Measurements from ENCODE around the gene ALPP. TPM values are rescaled to one million over a fixed set of nuclear protein-coding genes. Genes with fewer than 3 reads are reported as not detected.

ALPP gene
- total RNA-seq, 1 donor from 2014 or later = not detected

GRCh38 chr2:232345251-232345650 lies 33.3 kb upstream of the ALPP start:
- Histone ChIP-seq H3K27me3 (no peaks in the 10 kb centered on the region), H3K4me1 (no peaks in the 10 kb centered on the region), H4K20me1 (ENCODE audit: low read depth) (no peaks in the 10 kb centered on the region), H3K27ac (no peak overlapping the region), H3K4me2 (no peak overlapping the region), H3K9ac (no peak overlapping the region), H3K4me3 (no peak overlapping the region), H3F3A (ENCODE audit: low read depth) (no peaks in the 10 kb centered on the region), H3K9me3 (ENCODE audit: low read depth) (no peaks in the 10 kb centered on the region), H3K79me2 (ENCODE audit: low read depth) (no peaks in the 10 kb centered on the region), H2AFZ (replicated peaks) (no peak overlapping the region), H3K36me3 (no peaks in the 10 kb centered on the region)
- Mint-ChIP-seq H3K9me3 (no peaks in the 10 kb centered on the region), H3K4me3 (no peak overlapping the region), H3K27ac (no peak overlapping the region), H3K27me3 (ENCODE audit: insufficient read depth, low read depth) (peaks cover 11% of the 10 kb centered on the region), H3K36me3 (peaks cover 2% of the 10 kb centered on the region), H3K4me1 (no peaks in the 10 kb centered on the region)
- DNase-seq (ENCODE audit: low spot score) = no peak
- TF ChIP-seq EZH2phosphoT487 (IDR thresholded peaks at IDR 0.05) = no peak
- no peak for TF ChIP-seq EZH2 (IDR thresholded peaks at IDR 0.05)
- TF ChIP-seq, protein P1, sequence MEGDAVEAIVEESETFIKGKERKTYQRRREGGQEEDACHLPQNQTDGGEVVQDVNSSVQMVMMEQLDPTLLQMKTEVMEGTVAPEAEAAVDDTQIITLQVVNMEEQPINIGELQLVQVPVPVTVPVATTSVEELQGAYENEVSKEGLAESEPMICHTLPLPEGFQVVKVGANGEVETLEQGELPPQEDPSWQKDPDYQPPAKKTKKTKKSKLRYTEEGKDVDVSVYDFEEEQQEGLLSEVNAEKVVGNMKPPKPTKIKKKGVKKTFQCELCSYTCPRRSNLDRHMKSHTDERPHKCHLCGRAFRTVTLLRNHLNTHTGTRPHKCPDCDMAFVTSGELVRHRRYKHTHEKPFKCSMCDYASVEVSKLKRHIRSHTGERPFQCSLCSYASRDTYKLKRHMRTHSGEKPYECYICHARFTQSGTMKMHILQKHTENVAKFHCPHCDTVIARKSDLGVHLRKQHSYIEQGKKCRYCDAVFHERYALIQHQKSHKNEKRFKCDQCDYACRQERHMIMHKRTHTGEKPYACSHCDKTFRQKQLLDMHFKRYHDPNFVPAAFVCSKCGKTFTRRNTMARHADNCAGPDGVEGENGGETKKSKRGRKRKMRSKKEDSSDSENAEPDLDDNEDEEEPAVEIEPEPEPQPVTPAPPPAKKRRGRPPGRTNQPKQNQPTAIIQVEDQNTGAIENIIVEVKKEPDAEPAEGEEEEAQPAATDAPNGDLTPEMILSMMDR (IDR thresholded peaks at IDR 0.05) = no peak

GRCh38 chr2:232347369-232347768 lies 31.2 kb upstream of the ALPP start:
- no peaks in the 10 kb centered on the region for H3K9me3 Mint-ChIP-seq
- Histone ChIP-seq H3K9ac (no peak overlapping the region), H3K79me2 (ENCODE audit: low read depth) (no peaks in the 10 kb centered on the region), H3K4me2 (no peak overlapping the region), H3K27ac (no peak overlapping the region), H4K20me1 (ENCODE audit: low read depth) (no peaks in the 10 kb centered on the region), H3K36me3 (no peaks in the 10 kb centered on the region), H3K4me1 (no peaks in the 10 kb centered on the region), H3K9me3 (ENCODE audit: low read depth) (no peaks in the 10 kb centered on the region), H3F3A (ENCODE audit: low read depth) (no peaks in the 10 kb centered on the region), H3K4me3 (no peak overlapping the region), H2AFZ (replicated peaks) (no peak overlapping the region), H3K27me3 (no peaks in the 10 kb centered on the region)
- no peak overlapping the region for H3K4me3 Mint-ChIP-seq
- H3K27ac Mint-ChIP-seq = no peak overlapping the region
- H3K36me3 Mint-ChIP-seq = no peaks in the 10 kb centered on the region
- no peak for DNase-seq (ENCODE audit: low spot score)
- H3K27me3 Mint-ChIP-seq (ENCODE audit: insufficient read depth, low read depth) = peaks cover 6% of the 10 kb centered on the region
- TF ChIP-seq EZH2phosphoT487 (IDR thresholded peaks at IDR 0.05) (no peak), EZH2 (IDR thresholded peaks at IDR 0.05) (no peak)
- TF ChIP-seq, protein P1 (IDR thresholded peaks at IDR 0.05) = no peak
- no peaks in the 10 kb centered on the region for H3K4me1 Mint-ChIP-seq

DNA sequence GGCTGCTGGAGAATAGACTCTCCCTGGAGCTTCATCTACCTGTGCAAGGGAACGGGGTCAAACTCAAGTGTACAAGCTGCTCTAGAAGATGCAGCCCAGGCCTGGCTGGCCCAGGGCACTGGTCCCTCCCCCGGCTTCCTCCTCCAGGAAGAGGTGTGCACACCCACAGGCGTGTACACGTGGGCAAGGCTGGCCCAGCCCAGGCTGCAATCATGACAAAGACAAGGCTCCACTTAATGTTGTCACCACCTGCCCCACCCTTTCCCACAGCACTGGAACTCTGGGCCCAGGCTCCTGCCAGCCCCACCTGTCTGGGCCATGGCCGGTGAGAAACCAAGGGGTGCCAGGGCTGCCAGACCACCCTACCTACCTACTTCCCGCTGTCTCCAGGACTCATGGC lies 29.6 kb upstream of the ALPP start:
- Histone ChIP-seq H4K20me1 (ENCODE audit: low read depth) (no peaks in the 10 kb centered on the region), H3K4me2 (no peak overlapping the region), H3K9me3 (ENCODE audit: low read depth) (no peaks in the 10 kb centered on the region), H3K4me3 (no peak overlapping the region), H2AFZ (replicated peaks) (no peak overlapping the region), H3F3A (ENCODE audit: low read depth) (no peaks in the 10 kb centered on the region), H3K27ac (no peak overlapping the region), H3K27me3 (no peaks in the 10 kb centered on the region), H3K79me2 (ENCODE audit: low read depth) (no peaks in the 10 kb centered on the region), H3K36me3 (no peaks in the 10 kb centered on the region), H3K9ac (no peak overlapping the region), H3K4me1 (no peaks in the 10 kb centered on the region)
- no peak overlapping the region for H3K27ac Mint-ChIP-seq
- H3K9me3 Mint-ChIP-seq = peaks cover 5% of the 10 kb centered on the region
- H3K4me1 Mint-ChIP-seq = no peaks in the 10 kb centered on the region
- no peak for DNase-seq (ENCODE audit: low spot score)
- no peaks in the 10 kb centered on the region for H3K36me3 Mint-ChIP-seq
- H3K4me3 Mint-ChIP-seq = no peak overlapping the region
- H3K27me3 Mint-ChIP-seq (ENCODE audit: insufficient read depth, low read depth) = peaks cover 11% of the 10 kb centered on the region
- TF ChIP-seq EZH2 (IDR thresholded peaks at IDR 0.05) = no peak
- TF ChIP-seq, protein P1 (IDR thresholded peaks at IDR 0.05) = no peak
- TF ChIP-seq EZH2phosphoT487 (IDR thresholded peaks at IDR 0.05) = no peak

Data from neural progenitor cell (in vitro differentiated cells).